ENCODE data around the gene TMSB4X. TPM values are rescaled to one million over a fixed set of nuclear protein-coding genes. Genes with fewer than 3 reads are reported as not detected.
A peak's percentile ranks its signal among the peaks of the same experiment; 100 is the strongest.
"Not testable (repeated sequence)": the region's sequence is repeated elsewhere in the genome, so short reads cannot be mapped to it uniquely, and the experiment has no call there.

The TMSB4X gene
- total RNA-seq, 1 experiment from 2014 or later, result 2,928 TPM

GRCh38 chrX:12979616-12980015 is 4.7 kb downstream of the TMSB4X start:
- Histone ChIP-seq H3K9me3 (ENCODE audit: control insufficient read depth, insufficient read depth, low read depth, low read length) (no peaks in the 10 kb centered on the region), H3K27me3 (ENCODE audit: control insufficient read depth, insufficient read depth, low read length) (no peaks in the 10 kb centered on the region), H3K27ac (ENCODE audit: low read length) (peak overlapping the region; percentile 96), H3K4me1 (ENCODE audit: control insufficient read depth, insufficient read depth, low read length) (peaks cover 7% of the 10 kb centered on the region; the same call in 1 of the 2 replicates), H3K4me3 (ENCODE audit: low read depth in 2 of 2, low read length in 2 of 2) (no peak overlapping the region), H3K36me3 (ENCODE audit: control insufficient read depth, insufficient read depth, low read length) (no peaks in the 10 kb centered on the region; the same call in none of the 2 replicates)
- TF ChIP-seq SIN3A (IDR thresholded peaks at IDR 0.05; ENCODE audit: borderline replicate concordance, insufficient read depth, low read depth, low read length), result no peak
- no peak for TF ChIP-seq REST (IDR thresholded peaks at IDR 0.05; ENCODE audit: insufficient read depth in 1 of 2, low read depth in 2 of 2, low read length in 1 of 2)
- TF ChIP-seq CTCF (IDR thresholded peaks at IDR 0.05), result no peak
- no peak for TF ChIP-seq TCF7L2 (IDR thresholded peaks at IDR 0.05; ENCODE audit: low read depth, low read length)
- TF ChIP-seq POLR2AphosphoS5 (IDR thresholded peaks at IDR 0.05; ENCODE audit: low read depth, low read length), result no peak
- ChIA-PET CTCF (interaction anchor here (1.2 kb wide), 1 partner anchor 33 kb away, joined by 3 read pairs; no protein-coding TSS in a partner anchor), POLR2A (no interaction called here)
- in situ Hi-C loops (cut with HindIII; ENCODE audit: low pct_unique_long_range_greater_than_20kb, low sequenced_read_pairs), result no loop called here
- DNase-seq (ENCODE audit: low read depth, low spot score) (no peak), ATAC-seq (no peak)
- intact Hi-C loops (cut with micrococcal nuclease; ENCODE audit: unreplicated experiment), result loop anchor here (2.0 to 10.0 kb wide), 5 partner anchors 48 to 505 kb away; no protein-coding TSS in a partner anchor
- BruUV-seq (replicated peaks), result no TSS peak

- POLR2A ChIA-PET; in situ Hi-C loops (cut with HindIII; ENCODE audit: low pct_unique_long_range_greater_than_20kb, low sequenced_read_pairs); H3K4me3 ChIP-seq (ENCODE audit: low read depth in 2 of 2, low read length in 2 of 2); H3K27me3 ChIP-seq (ENCODE audit: control insufficient read depth, insufficient read depth, low read length); H3K4me1 ChIP-seq (ENCODE audit: control insufficient read depth, insufficient read depth, low read length); CTCF ChIA-PET; BruUV-seq (replicated peaks); ATAC-seq; H3K9me3 ChIP-seq (ENCODE audit: control insufficient read depth, insufficient read depth, low read depth, low read length); DNase-seq (ENCODE audit: low read depth, low spot score); H3K36me3 ChIP-seq (ENCODE audit: control insufficient read depth, insufficient read depth, low read length): not testable (repeated sequence)
- H3K27ac ChIP-seq (ENCODE audit: low read length), result peak overlapping the region; percentile 96
- intact Hi-C loops (cut with micrococcal nuclease; ENCODE audit: unreplicated experiment), result loop anchor here (5.0 to 10.0 kb wide), 2 partner anchors 47 to 115 kb away; no protein-coding TSS in a partner anchor
Measured at GRCh38 chrX:12980039-12980438, 5.1 kb downstream of the TMSB4X start.

- Histone ChIP-seq H3K36me3 (ENCODE audit: control insufficient read depth, insufficient read depth, low read length) (no peaks in the 10 kb centered on the region; the same call in 1 of the 2 replicates), H3K27ac (ENCODE audit: low read length) (peak overlapping the region; percentile 91), H3K9me3 (ENCODE audit: control insufficient read depth, insufficient read depth, low read depth, low read length) (no peaks in the 10 kb centered on the region), H3K4me3 (ENCODE audit: low read depth in 2 of 2, low read length in 2 of 2) (no peak overlapping the region), H3K4me1 (ENCODE audit: control insufficient read depth, insufficient read depth, low read length) (peaks cover 7% of the 10 kb centered on the region; the same call in 1 of the 2 replicates), H3K27me3 (ENCODE audit: control insufficient read depth, insufficient read depth, low read length) (no peaks in the 10 kb centered on the region)
- no peak for DNase-seq (ENCODE audit: low read depth, low spot score)
- in situ Hi-C loops (cut with HindIII; ENCODE audit: low pct_unique_long_range_greater_than_20kb, low sequenced_read_pairs) (no loop called here), intact Hi-C loops (cut with micrococcal nuclease; ENCODE audit: unreplicated experiment) (loop anchor here (5.0 to 10.0 kb wide), 2 partner anchors 45 to 113 kb away; no protein-coding TSS in a partner anchor)
- TF ChIP-seq CTCF (IDR thresholded peaks at IDR 0.05) (no peak), SIN3A (IDR thresholded peaks at IDR 0.05; ENCODE audit: borderline replicate concordance, insufficient read depth, low read depth, low read length) (no peak), REST (IDR thresholded peaks at IDR 0.05; ENCODE audit: insufficient read depth in 1 of 2, low read depth in 2 of 2, low read length in 1 of 2) (no peak), TCF7L2 (IDR thresholded peaks at IDR 0.05; ENCODE audit: low read depth, low read length) (no peak), POLR2AphosphoS5 (IDR thresholded peaks at IDR 0.05; ENCODE audit: low read depth, low read length) (no peak)
- ChIA-PET POLR2A (no interaction called here), CTCF (no interaction called here)
- ATAC-seq, result no peak
- BruUV-seq (replicated peaks), result no TSS peak
Measured at GRCh38 chrX:12981880-12982279, 7.0 kb downstream of the TMSB4X start.

All from Panc1 (cell line).